GM12878 (cell line): Measurements from ENCODE around the gene HAAO. TPM values are rescaled to one million over a fixed set of nuclear protein-coding genes. Genes with fewer than 3 reads are reported as not detected.

ENCODE experiments used
- ATAC-seq: fragments of 200-7000 bp; cut with Tn5 transposase; 3 replicates; pipeline ENCODE4 v1.9.1; 2020; ENCODE audit warnings: mild to moderate bottlenecking, moderate library complexity
- BruUV-seq: library from RNA; stranded (reverse); fragments of 400-500 nt; replicated peaks from 2 replicates; lab custom pipeline; 2021; lab: Mats Ljungman, UMichigan
- CTCF ChIA-PET: fragments of 300-600 bp; sonication (Branson Sonifier 250); formaldehyde crosslinking; extraction: SDS; loops from one replicate; lab custom pipeline; 2021; ENCODE audit warnings: inconsistent platforms; lab: Yijun Ruan, JAX
- POLR2A ChIA-PET: fragments of 350-600 bp; formaldehyde crosslinking; extraction: SDS; loops from one replicate; lab custom pipeline; 2021; ENCODE audit warnings: inconsistent platforms; lab: Charles Lee
- RAD21 ChIA-PET: fragments of 300-600 bp; sonication (Branson Sonifier 250); formaldehyde crosslinking; loops from one replicate; lab custom pipeline; 2023; ENCODE audit warnings: antibody characterized with exemption; ENCODE audit not compliant: unreplicated experiment; lab: Charles Lee
- SMC1A ChIA-PET: fragments of 300-600 bp; sonication (Branson Sonifier 250); formaldehyde crosslinking; loops from one replicate; lab custom pipeline; 2023; ENCODE audit not compliant: unreplicated experiment, uncharacterized antibody; lab: Charles Lee
- DNase-seq: peaks from one replicate; pipeline ENCODE4 v3.0.0-alpha.2; 2011; ENCODE audit warnings: low read depth, low spot score
- FAIRE-seq: peaks from 3 replicates; lab custom pipeline; 2011; peaks lifted over from hg19 to GRCh38; lab: Jason Lieb, UNC
- H2AFZ ChIP-seq: 2 replicates; pipeline ENCODE4 v1.6.0; 2011; ENCODE audit warnings: low read depth, low read length, control low read depth; ENCODE audit not compliant: control insufficient read depth
- H3K27ac ChIP-seq: 2 replicates; pipeline ENCODE4 v1.5.1; 2011; ENCODE audit warnings: control low read depth; ENCODE audit not compliant: control insufficient read depth, insufficient read depth
- H3K27me3 ChIP-seq, 2 experiments: replicated peaks in 1 of 2; 2 replicates each; pipeline versions ENCODE4 v1.6.0 to v1.6.1; 2011; ENCODE audit warnings: low read length in 1 of 2; ENCODE audit not compliant: control insufficient read depth in 2 of 2, insufficient read depth in 2 of 2
- H3K36me3 ChIP-seq, 2 experiments: 2 replicates each; pipeline ENCODE4 v1.5.1; 2011; ENCODE audit warnings: low read length in 1 of 2; ENCODE audit not compliant: control insufficient read depth in 2 of 2, insufficient read depth in 2 of 2
- H3K4me1 ChIP-seq: 2 replicates; pipeline ENCODE4 v1.6.1; 2011; ENCODE audit warnings: mild to moderate bottlenecking, low read length, moderate library complexity, mixed read lengths; ENCODE audit not compliant: control insufficient read depth, insufficient read depth
- H3K4me2 ChIP-seq: 2 replicates; pipeline ENCODE4 v1.6.0; 2011; ENCODE audit warnings: control low read depth; ENCODE audit not compliant: control insufficient read depth, insufficient read depth
- H3K4me3 ChIP-seq: fragments of 200-600 bp; sonication (generic); 2 replicates; pipeline ENCODE4 v1.5.1; 2016
- H3K79me2 ChIP-seq: 2 replicates; pipeline ENCODE4 v1.6.0; 2011; ENCODE audit warnings: low read length; ENCODE audit not compliant: control insufficient read depth, insufficient read depth
- H3K9ac ChIP-seq: 2 replicates; pipeline ENCODE4 v1.8.0; 2011; ENCODE audit warnings: low read length, control low read depth, mixed read lengths; ENCODE audit not compliant: control insufficient read depth, insufficient read depth
- H3K9me3 ChIP-seq: replicated peaks from 3 replicates; pipeline ENCODE4 v1.5.1; 2011; ENCODE audit warnings: mild to moderate bottlenecking, low read length; ENCODE audit not compliant: control insufficient read depth, insufficient read depth
- H4K20me1 ChIP-seq: 2 replicates; pipeline ENCODE4 v1.6.0; 2011; ENCODE audit not compliant: control insufficient read depth, insufficient read depth
- EED ChIP-seq: sonication (generic); IDR thresholded peaks from 2 replicates; pipeline ENCODE4 v1.6.1; 2016; ENCODE audit warnings: antibody characterized with exemption, low read depth
- ETV6 ChIP-seq, 2 experiments: fragments of 450-650 bp in 1 of 2; IDR thresholded peaks in 1 of 2; conservative IDR thresholded peaks in 1 of 2; 2 replicates each; pipeline ENCODE4 v1.6.1; 2014; ENCODE audit warnings: antibody characterized with exemption in 1 of 2, borderline replicate concordance in 1 of 2, low read depth in 1 of 2, mild to moderate bottlenecking in 1 of 2, moderate library complexity in 1 of 2
- IKZF2 ChIP-seq, 2 experiments: fragments of 450-650 bp; IDR thresholded peaks; 2 replicates each; pipeline ENCODE4 v1.6.1; 2017; ENCODE audit warnings: mild to moderate bottlenecking in 2 of 2, moderate library complexity in 2 of 2
- MXI1 ChIP-seq: fragments of 150-350 bp; IDR thresholded peaks from 2 replicates; pipeline ENCODE4 v1.6.1; 2011; ENCODE audit warnings: low read depth, mild to moderate bottlenecking, inconsistent platforms, low read length, improper control_type of control experiment
- NR2F1 ChIP-seq: fragments of 450-650 bp; conservative IDR thresholded peaks from 2 replicates; pipeline ENCODE4 v1.6.1; 2017; ENCODE audit warnings: mild to moderate bottlenecking
- RAD21 ChIP-seq: IDR thresholded peaks from 2 replicates; pipeline ENCODE4 v1.6.1; 2011; ENCODE audit warnings: mild to moderate bottlenecking, low read depth, low read length, moderate library complexity; ENCODE audit not compliant: insufficient read depth
- SIN3A ChIP-seq: IDR thresholded peaks from 2 replicates; pipeline ENCODE4 v1.6.1; 2012; ENCODE audit warnings: low read depth, low read length, improper control_type of control experiment
- STAT3 ChIP-seq: IDR thresholded peaks from 2 replicates; pipeline ENCODE4 v1.6.1; 2011; ENCODE audit warnings: low read depth, low read length, improper control_type of control experiment
- TAF1 ChIP-seq: IDR thresholded peaks from 2 replicates; pipeline ENCODE4 v1.6.1; 2011; ENCODE audit warnings: mild to moderate bottlenecking, low read depth, low read length, borderline replicate concordance
- WGBS: methylation state at CpG from one replicate; pipeline ENCODE4 v1.1.6; 2016; ENCODE audit warnings: low lambda C conversion rate; ENCODE audit not compliant: insufficient replicate concordance, insufficient coverage; ENCODE audit errors: missing lambda C conversion rate; 5-methylcytosine and 5-hydroxymethylcytosine counted together
- in situ Hi-C: fragments of 300-500 bp; cut with MboI; formaldehyde crosslinking; loops from 9 replicates; pipeline ENCODE4 v1.14.3; 2018; ENCODE audit warnings: mixed read lengths
- intact Hi-C: fragments of 100-400 bp; cut with micrococcal nuclease; formaldehyde crosslinking; loops from one replicate; pipeline ENCODE4 v1.14.2; 2022; ENCODE audit not compliant: unreplicated experiment
- polyA plus RNA-seq, 11 experiments: library from polyadenylated mRNA; depleted of rRNA in 4 of 11; unstranded in 6 of 11; stranded (reverse) in 5 of 11; fragments of >200 nt; fragmentation: Nextera tagmentation in 4 of 11; fragmentation: Illumina TruSeq in 1 of 11; extraction: Ambion mirVana in 4 of 11; extraction: Trizol in 1 of 11; gene quantifications; 1 replicate in 1 of 11; 2 replicates in 10 of 11; pipeline versions ENCODE4 v1.2.1 to v1.2.3, GENCODE V29; 2011 to 2016; ENCODE audit warnings: inconsistent platforms in 2 of 11, missing spikeins in 2 of 11, low read depth in 1 of 11
- total RNA-seq, 4 experiments: library from RNA; depleted of rRNA in 3 of 4; stranded (reverse); fragments of >200 nt in 3 of 4; fragmentation: Illumina TruSeq in 1 of 4; extraction: Trizol in 1 of 4; gene quantifications; 2 replicates each; pipeline versions ENCODE4 v1.2.1 to v1.2.3, GENCODE V29; 2013 to 2021
- TF ChIP-seq, protein P1 (sequence below): fragments of 450-650 bp; formaldehyde crosslinking; IDR thresholded peaks from 2 replicates; pipeline ENCODE4 v1.4.0; 2022; ENCODE audit warnings: mild to moderate bottlenecking, moderate library complexity

Gene HAAO
- total and polyA plus RNA-seq, 10 of the 15 experiments (the other 5 are each of a cell fraction or from before 2014, with no cell fraction given) = 4.3 to 58.7 (median 26.8) TPM

DNA sequence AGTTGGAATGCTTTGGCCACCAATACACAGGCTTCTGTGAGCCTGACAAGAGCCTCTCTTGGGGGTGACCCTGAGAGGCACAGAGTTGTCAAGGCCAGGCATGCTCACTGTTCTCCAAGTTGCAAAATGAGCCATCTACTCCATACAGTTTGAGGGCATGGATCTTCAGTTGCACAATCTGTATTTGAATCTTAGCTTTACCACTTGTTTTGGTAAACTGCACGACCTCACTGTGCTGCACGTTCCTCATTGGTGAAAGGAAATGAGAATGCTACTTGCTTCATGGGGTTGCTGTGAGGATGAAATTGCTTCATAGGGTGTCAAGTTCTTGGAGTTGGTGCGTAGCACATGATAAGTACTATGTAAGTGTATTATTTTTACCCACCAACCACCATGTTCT is 12.0 kb upstream of the HAAO start:
- no peak overlapping the region for H2AFZ ChIP-seq
- H3K9ac ChIP-seq = no peak overlapping the region
- 41% methylated on average over 3 of the region's 3 CpGs for WGBS
- intact Hi-C loops = no loop called here
- ChIA-PET RAD21 (interaction anchor here (0.6 to 2.4 kb wide), 2 partner anchors 10 to 737 kb away, joined by 3 to 8 read pairs; no protein-coding TSS in a partner anchor), SMC1A (no interaction called here), POLR2A (interaction anchor here (0.8 kb wide), 1 partner anchor 9 kb away, joined by 3 read pairs; no protein-coding TSS in a partner anchor), CTCF (no interaction called here)
- no peak for FAIRE-seq
- H3K4me3 ChIP-seq = no peak overlapping the region
- no peak overlapping the region for H3K27ac ChIP-seq
- ATAC-seq = no peak
- H3K4me2 ChIP-seq = no peak overlapping the region
- TF ChIP-seq, protein P1, sequence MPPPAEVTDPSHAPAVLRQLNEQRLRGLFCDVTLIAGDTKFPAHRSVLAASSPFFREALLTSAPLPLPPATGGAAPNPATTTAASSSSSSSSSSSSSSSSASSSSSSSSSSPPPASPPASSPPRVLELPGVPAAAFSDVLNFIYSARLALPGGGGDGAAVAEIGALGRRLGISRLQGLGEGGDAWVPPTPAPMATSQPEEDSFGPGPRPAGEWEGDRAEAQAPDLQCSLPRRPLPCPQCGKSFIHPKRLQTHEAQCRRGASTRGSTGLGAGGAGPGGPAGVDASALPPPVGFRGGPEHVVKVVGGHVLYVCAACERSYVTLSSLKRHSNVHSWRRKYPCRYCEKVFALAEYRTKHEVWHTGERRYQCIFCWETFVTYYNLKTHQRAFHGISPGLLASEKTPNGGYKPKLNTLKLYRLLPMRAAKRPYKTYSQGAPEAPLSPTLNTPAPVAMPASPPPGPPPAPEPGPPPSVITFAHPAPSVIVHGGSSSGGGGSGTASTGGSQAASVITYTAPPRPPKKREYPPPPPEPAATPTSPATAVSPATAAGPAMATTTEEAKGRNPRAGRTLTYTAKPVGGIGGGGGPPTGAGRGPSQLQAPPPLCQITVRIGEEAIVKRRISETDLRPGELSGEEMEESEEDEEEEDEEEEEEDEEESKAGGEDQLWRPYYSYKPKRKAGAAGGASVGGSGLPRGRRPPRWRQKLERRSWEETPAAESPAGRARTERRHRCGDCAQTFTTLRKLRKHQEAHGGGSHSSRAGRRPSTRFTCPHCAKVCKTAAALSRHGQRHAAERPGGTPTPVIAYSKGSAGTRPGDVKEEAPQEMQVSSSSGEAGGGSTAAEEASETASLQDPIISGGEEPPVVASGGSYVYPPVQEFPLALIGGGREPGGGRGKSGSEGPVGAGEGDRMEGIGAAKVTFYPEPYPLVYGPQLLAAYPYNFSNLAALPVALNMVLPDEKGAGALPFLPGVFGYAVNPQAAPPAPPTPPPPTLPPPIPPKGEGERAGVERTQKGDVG (CRISPR knock-in tag) = no peak
- TF ChIP-seq STAT3 (no peak), RAD21 (no peak), TAF1 (no peak), NR2F1 (no peak), EED (no peak), ETV6 (conservative IDR thresholded peaks at IDR 0.05 in 1 of 2, IDR thresholded peaks at IDR 0.05 in 1 of 2; ENCODE audit: borderline replicate concordance in 1 of 2, low read depth in 1 of 2) (no peak), MXI1 (no peak), SIN3A (no peak), IKZF2 (IDR thresholded peaks at IDR 0.05) (no peak)
- no TSS peak for BruUV-seq
- DNase-seq = no peak
- H3K79me2 ChIP-seq = no peaks in the 10 kb centered on the region
- no peaks in the 10 kb centered on the region for H3K9me3 ChIP-seq
- in situ Hi-C loops = no loop called here
- no peaks in the 10 kb centered on the region for H4K20me1 ChIP-seq
- H3K27me3 ChIP-seq = no peaks in the 10 kb centered on the region
- peaks cover 4% of the 10 kb centered on the region for H3K4me1 ChIP-seq
- no peaks in the 10 kb centered on the region for H3K36me3 ChIP-seq
